Activated CD8-positive, alpha-beta memory T cell treated with anti-CD3 and anti-CD28 coated beads, Interleukin-2, amount 10 ng/mL, durations not matched to agents 7 days and 5 days (primary cell): ENCODE data around the gene ZNF865. TPM values are rescaled to one million over a fixed set of nuclear protein-coding genes. Genes with fewer than 3 reads are reported as not detected.

Source experiments
- ATAC-seq: fragments of 150-1000 bp; cut with Tn5 transposase; one replicate; pipeline ENCODE4 v1.10.0; 2021; ENCODE audit warnings: moderate library complexity
- CTCF ChIA-PET: fragments of 350-600 bp; sonication (Branson Sonifier 250); formaldehyde crosslinking; loops from one replicate; lab custom pipeline; 2021; ENCODE audit warnings: antibody characterized with exemption; lab: Charles Lee
- DNase-seq: peaks from one replicate; pipeline ENCODE4 v3.0.0-alpha.2; 2020
- H3K27ac Mint-ChIP-seq: one replicate; pipeline ENCODE4 v1.8.0; 2021; ENCODE audit warnings: mild to moderate bottlenecking, mixed read lengths
- H3K27me3 Mint-ChIP-seq: one replicate; pipeline ENCODE4 v1.8.0; 2021; ENCODE audit warnings: mixed read lengths
- H3K36me3 Mint-ChIP-seq: one replicate; pipeline ENCODE4 v1.8.0; 2021; ENCODE audit warnings: mild to moderate bottlenecking, mixed read lengths
- H3K4me1 Mint-ChIP-seq: one replicate; pipeline ENCODE4 v1.8.0; 2021; ENCODE audit warnings: mixed read lengths
- H3K4me3 Mint-ChIP-seq: one replicate; pipeline ENCODE4 v1.8.0; 2021; ENCODE audit warnings: mild to moderate bottlenecking, moderate library complexity, mixed read lengths
- H3K9me3 Mint-ChIP-seq: one replicate; pipeline ENCODE4 v1.8.0; 2022; ENCODE audit warnings: low read depth, mixed read lengths
- total RNA-seq, 2 experiments: library from RNA; stranded (reverse); gene quantifications; one replicate each; pipeline ENCODE4 v1.2.3, GENCODE V29; 2021

The ZNF865 gene
- total RNA-seq, 2 experiments from 2014 or later, result 14.4 to 16.7 TPM

GRCh38 chr19:55640577-55641425 lies 35.4 kb downstream of the ZNF865 start, which contains the start of gene ZNF580:
Gene ZNF580 (plus strand): TSS chr19:55641002. CDS start chr19:55642509, 1,507 bp downstream.
- Mint-ChIP-seq H3K4me1 (peaks cover 65% of the 10 kb centered on the region), H3K27me3 (no peaks in the 10 kb centered on the region), H3K9me3 (no peaks in the 10 kb centered on the region), H3K27ac (peak within 1 kb of the TSS; percentile 92), H3K36me3 (peaks cover 16% of the 10 kb centered on the region), H3K4me3 (peak within 1 kb of the TSS; percentile 87)
- ATAC-seq (peak; percentile 45), DNase-seq (peak; percentile 69)
- CTCF ChIA-PET, result interaction anchor here (1.0 to 10.5 kb wide), 5 partner anchors 8 to 137 kb away, joined by 4 to 104 read pairs (median 5); partner anchors contain the start of genes U2AF2 and ZNF865

DNA sequence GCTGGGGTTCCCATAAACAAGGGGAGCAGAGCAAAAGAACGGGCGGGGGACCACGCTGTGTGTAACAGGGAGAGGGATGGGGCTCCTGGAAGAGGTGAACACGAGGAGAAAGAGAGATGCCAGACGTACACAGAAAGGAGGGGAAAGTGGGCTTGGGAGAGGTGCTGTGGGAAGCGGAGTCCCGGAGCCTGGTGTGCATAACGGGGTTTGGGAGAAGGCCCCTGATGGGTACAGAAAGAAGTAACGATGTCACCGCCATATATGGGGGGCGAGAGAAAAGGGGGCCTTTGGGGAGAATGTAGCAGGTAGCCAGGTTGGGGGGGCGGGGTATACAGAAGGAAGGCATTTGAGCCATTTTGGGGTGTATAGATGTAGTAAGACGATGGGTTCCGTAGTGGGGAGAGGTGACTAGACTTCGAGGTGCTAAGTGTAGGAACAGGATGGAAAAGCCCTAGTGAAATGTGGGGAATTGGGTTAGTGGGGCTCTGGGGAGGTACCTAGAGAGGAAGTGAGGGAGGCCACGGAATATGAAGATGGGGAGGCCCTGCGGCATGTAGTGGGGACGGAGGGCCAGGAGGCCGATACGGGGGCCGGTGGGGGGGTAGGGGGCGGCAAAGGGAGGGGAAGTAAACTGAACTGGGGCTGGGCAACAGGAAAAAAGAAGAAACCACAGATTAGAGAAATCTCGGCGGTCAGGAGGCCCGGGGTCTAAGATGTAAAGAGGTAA lies 36.1 kb downstream of the ZNF865 start:
- Mint-ChIP-seq H3K27ac (peak overlapping the region; percentile 92), H3K4me3 (peak overlapping the region; percentile 87), H3K4me1 (peaks cover 57% of the 10 kb centered on the region), H3K27me3 (no peaks in the 10 kb centered on the region), H3K9me3 (no peaks in the 10 kb centered on the region), H3K36me3 (peaks cover 16% of the 10 kb centered on the region)
- DNase-seq (no peak), ATAC-seq (no peak)
- CTCF ChIA-PET, result interaction anchor here (1.0 to 4.1 kb wide), 9 partner anchors 9 to 138 kb away, joined by 3 to 41 read pairs (median 4); partner anchors contain the start of genes FIZ1, U2AF2, ZNF524 and ZNF865

DNA sequence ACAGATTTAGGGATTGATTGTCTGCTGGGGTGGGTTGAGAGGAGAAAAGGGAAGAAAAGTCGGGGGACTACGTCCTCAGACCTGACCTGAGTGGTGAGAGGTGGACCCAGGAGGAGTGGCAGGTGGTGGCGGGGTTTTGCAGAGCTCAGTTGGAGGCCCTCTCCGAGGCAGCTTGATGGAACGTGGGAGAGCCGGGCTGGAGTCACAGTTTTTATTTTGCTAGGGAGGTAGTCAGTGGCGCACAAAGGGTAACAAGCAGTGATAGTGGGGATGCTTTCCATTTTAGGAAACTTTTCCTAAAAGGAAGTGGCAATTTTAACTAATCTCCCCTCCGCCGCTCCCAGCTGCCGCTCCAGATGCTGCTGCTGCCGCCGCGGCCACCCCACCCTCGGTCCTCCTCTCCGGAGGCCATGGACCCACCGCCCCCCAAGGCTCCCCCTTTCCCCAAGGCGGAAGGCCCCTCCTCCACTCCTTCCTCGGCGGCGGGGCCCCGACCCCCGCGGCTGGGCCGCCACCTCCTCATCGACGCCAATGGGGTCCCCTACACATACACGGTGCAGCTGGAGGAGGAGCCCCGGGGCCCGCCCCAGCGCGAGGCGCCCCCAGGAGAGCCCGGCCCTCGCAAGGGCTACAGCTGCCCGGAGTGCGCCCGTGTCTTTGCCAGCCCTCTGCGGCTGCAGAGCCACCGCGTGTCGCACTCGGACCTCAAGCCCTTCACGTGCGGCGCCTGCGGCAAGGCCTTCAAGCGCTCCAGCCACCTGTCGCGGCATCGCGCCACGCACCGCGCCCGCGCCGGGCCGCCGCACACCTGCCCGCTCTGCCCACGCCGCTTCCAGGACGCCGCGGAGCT lies 36.9 kb downstream of the ZNF865 start:
- H3K36me3 Mint-ChIP-seq, result peaks cover 16% of the 10 kb centered on the region
- no peaks in the 10 kb centered on the region for H3K27me3 Mint-ChIP-seq
- peak overlapping the region; percentile 87 for H3K4me3 Mint-ChIP-seq
- H3K9me3 Mint-ChIP-seq, result no peaks in the 10 kb centered on the region
- peak; percentile 22 for ATAC-seq
- H3K27ac Mint-ChIP-seq, result peak overlapping the region; percentile 95
- peak; percentile 61 for DNase-seq
- CTCF ChIA-PET, result interaction anchor here (1.0 to 4.1 kb wide), 7 partner anchors 10 to 139 kb away, joined by 3 to 41 read pairs (median 4); partner anchors contain the start of genes FIZ1, U2AF2, ZNF524 and ZNF865
- peaks cover 55% of the 10 kb centered on the region for H3K4me1 Mint-ChIP-seq

GRCh38 chr19:55643003-55643886 lies 37.8 kb downstream of the ZNF865 start, which contains the start of gene ZNF581:
Gene ZNF581 (plus strand): TSS chr19:55643649. CDS start chr19:55644572, 923 bp downstream.
- Mint-ChIP-seq H3K4me1 (peaks cover 50% of the 10 kb centered on the region), H3K9me3 (no peaks in the 10 kb centered on the region), H3K4me3 (peak within 1 kb of the TSS; percentile 87), H3K36me3 (peaks cover 12% of the 10 kb centered on the region), H3K27me3 (no peaks in the 10 kb centered on the region), H3K27ac (peak within 1 kb of the TSS; percentile 95)
- CTCF ChIA-PET, result interaction anchor here (1.3 to 4.1 kb wide), 6 partner anchors 10 to 140 kb away, joined by 3 to 41 read pairs (median 4); partner anchors contain the start of genes FIZ1, U2AF2, ZNF524 and ZNF865
- ATAC-seq (peak; percentile 66), DNase-seq (peak; percentile 85)

GRCh38 chr19:55643887-55644176 lies 38.4 kb downstream of the ZNF865 start:
- DNase-seq (no peak), ATAC-seq (no peak)
- Mint-ChIP-seq H3K4me1 (peaks cover 50% of the 10 kb centered on the region), H3K27ac (peak overlapping the region; percentile 95), H3K36me3 (peaks cover 9% of the 10 kb centered on the region), H3K4me3 (peak overlapping the region; percentile 87), H3K9me3 (no peaks in the 10 kb centered on the region), H3K27me3 (no peaks in the 10 kb centered on the region)
- CTCF ChIA-PET, result interaction anchor here (2.6 to 4.1 kb wide), 2 partner anchors 10 to 11 kb away, joined by 21 to 41 read pairs; partner anchors contain the start of gene U2AF2

DNA sequence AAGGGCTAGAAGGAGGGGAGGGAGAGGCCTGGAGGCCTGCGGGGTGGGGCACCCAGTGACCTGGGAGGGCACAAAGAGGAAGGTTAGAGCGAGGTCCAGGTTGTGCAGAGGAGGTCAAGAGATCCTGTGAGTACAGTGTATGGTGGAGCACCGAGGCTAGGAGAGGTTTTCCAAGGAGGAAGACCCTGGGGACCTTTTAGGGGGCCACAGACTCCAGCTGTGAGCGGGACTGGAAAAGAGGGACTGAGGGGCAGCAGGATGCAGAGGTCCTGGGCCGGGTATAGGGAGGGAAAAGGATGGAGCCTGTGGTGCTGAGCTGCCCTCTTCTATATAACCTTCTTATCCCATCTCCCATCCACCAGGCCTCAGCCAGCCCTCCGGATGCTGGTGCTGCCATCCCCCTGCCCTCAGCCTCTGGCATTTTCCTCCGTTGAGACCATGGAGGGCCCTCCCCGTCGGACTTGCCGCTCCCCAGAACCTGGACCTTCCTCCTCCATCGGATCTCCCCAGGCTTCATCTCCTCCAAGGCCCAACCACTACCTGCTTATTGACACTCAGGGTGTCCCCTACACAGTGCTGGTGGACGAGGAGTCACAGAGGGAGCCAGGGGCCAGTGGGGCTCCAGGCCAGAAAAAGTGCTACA lies 38.9 kb downstream of the ZNF865 start:
- H3K27ac Mint-ChIP-seq, result peak overlapping the region; percentile 95
- DNase-seq (no peak), ATAC-seq (no peak)
- H3K27me3 Mint-ChIP-seq, result no peaks in the 10 kb centered on the region
- no peaks in the 10 kb centered on the region for H3K9me3 Mint-ChIP-seq
- peaks cover 6% of the 10 kb centered on the region for H3K36me3 Mint-ChIP-seq
- CTCF ChIA-PET, result interaction anchor here (2.6 to 4.1 kb wide), 2 partner anchors 9 to 12 kb away, joined by 21 to 41 read pairs; partner anchors contain the start of gene U2AF2
- H3K4me3 Mint-ChIP-seq, result peak overlapping the region; percentile 87
- H3K4me1 Mint-ChIP-seq, result peaks cover 47% of the 10 kb centered on the region

DNA sequence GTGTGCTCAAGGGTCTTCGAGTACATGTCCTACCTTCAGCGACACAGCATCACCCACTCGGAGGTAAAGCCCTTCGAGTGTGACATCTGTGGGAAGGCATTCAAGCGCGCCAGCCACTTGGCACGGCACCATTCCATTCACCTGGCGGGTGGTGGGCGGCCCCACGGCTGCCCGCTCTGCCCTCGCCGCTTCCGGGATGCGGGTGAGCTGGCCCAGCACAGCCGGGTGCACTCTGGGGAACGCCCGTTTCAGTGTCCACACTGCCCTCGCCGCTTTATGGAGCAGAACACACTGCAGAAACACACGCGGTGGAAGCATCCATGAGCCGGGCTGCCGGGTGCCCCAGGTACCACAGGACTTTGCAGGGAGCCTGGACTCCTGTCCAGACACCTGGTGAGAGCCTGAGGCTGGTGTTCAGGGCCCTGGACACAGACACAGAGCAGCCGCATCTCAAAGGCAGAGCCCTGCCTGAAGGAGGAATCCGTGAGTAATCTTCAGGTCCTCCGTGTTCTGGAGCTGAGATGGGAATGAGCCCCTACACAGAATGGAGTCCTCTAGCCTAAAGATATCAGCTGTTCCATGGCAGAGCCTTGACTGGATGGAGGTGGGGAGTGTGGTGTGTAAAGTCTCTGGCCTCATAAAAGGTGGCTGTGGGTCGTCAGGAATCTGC lies 39.5 kb downstream of the ZNF865 start:
- Mint-ChIP-seq H3K4me1 (peaks cover 48% of the 10 kb centered on the region), H3K9me3 (no peaks in the 10 kb centered on the region), H3K36me3 (peaks cover 6% of the 10 kb centered on the region), H3K27ac (peak overlapping the region; percentile 95), H3K27me3 (no peaks in the 10 kb centered on the region), H3K4me3 (peak overlapping the region; percentile 87)
- ATAC-seq (no peak), DNase-seq (no peak)
- CTCF ChIA-PET, result interaction anchor here (0.6 to 5.5 kb wide), 3 partner anchors 9 to 20 kb away, joined by 4 to 74 read pairs (median 41); partner anchors contain the start of gene U2AF2

DNA sequence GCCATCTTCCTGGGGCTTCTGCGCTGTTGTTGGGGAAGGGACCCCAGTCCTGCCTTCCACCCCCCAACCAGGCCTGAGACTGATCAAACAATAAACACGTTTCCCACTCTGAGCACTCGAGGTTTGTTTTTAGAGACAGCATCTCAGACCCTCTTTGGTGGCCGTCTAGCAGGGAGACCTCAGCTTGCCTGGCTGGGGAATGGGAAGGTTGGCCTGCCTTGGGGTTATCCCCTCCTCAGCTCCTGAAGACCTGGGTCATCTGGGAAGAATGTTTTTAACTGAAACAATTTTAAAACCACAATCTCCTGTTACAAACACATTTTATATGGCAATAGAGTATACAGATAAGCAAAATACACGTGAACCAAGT lies 40.0 kb downstream of the ZNF865 start:
- CTCF ChIA-PET, result interaction anchor here (0.6 to 5.5 kb wide), 3 partner anchors 8 to 20 kb away, joined by 4 to 74 read pairs (median 41); partner anchors contain the start of gene U2AF2
- Mint-ChIP-seq H3K9me3 (no peaks in the 10 kb centered on the region), H3K36me3 (peaks cover 6% of the 10 kb centered on the region), H3K4me3 (peak overlapping the region; percentile 18), H3K27me3 (no peaks in the 10 kb centered on the region), H3K4me1 (peaks cover 42% of the 10 kb centered on the region), H3K27ac (peak overlapping the region; percentile 57)
- ATAC-seq (no peak), DNase-seq (no peak)

DNA sequence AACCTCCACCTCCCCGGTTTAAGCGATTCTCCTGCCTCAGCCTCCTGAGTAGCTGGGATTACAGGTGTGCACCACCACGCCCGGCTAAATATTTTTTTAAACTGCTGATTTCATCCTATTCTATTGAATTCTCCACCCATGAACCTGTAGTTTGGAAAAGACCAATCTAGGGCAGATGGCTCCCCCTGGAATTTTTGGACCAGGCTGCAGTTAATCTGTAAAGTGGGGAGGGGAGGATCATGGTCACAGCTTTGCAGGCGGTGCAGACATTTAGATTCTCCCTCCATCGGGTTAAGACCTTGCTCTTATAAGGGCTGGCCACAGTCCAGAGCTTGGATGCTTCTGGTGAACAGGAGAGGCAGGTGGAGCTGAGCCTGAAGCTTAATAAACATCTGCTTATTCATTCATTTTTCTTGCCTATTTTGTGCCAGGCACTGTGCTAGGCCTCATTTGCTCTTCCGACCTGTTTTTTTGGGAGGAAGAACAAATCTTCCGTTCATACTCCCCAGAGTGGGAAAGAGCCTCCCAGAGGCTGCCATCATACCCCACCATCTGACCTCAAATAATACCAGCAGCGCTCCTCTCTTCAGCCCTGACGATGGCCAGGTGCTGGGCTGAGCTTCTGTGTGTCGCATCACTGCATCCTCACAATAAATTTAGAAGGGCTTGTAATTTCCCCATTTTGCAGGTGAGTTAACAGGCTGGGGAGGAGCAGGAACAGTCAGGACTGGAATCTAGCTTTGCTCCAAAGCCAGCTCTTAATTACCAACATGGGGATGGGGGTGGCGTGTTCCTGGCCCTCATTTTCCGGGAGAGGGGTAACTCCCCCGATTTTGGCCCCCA lies 41.7 kb downstream of the ZNF865 start:
- Mint-ChIP-seq H3K27ac (peak overlapping the region; percentile 75), H3K27me3 (no peaks in the 10 kb centered on the region), H3K36me3 (peaks cover 7% of the 10 kb centered on the region), H3K4me1 (peaks cover 37% of the 10 kb centered on the region), H3K4me3 (peak overlapping the region; percentile 71), H3K9me3 (no peaks in the 10 kb centered on the region)
- ATAC-seq (no peak), DNase-seq (no peak)
- CTCF ChIA-PET, result interaction anchor here (1.2 to 5.5 kb wide), 4 partner anchors 13 to 143 kb away, joined by 3 to 74 read pairs (median 4); partner anchors contain the start of gene FIZ1
